Naive thymus-derived CD8-positive, alpha-beta T cell (primary cell): ENCODE data around the gene RAB28. TPM values are rescaled to one million over a fixed set of nuclear protein-coding genes. Genes with fewer than 3 reads are reported as not detected.
"Not testable (repeated sequence)": the region's sequence is repeated elsewhere in the genome, so short reads cannot be mapped to it uniquely, and the experiment has no call there.

Source experiments
- ATAC-seq, 2 donors: fragments of 150-1000 bp; cut with Tn5 transposase in 1 of 2; sonication (Bioruptor Pico), chemical (Tn5 transposase) in 1 of 2; 1 replicate in 1 of 2; 2 replicates in 1 of 2; pipeline ENCODE4 v1.10.0; 2021; ENCODE audit warnings: mild to moderate bottlenecking in 2 of 2, moderate library complexity in 2 of 2
- POLR2A ChIA-PET: fragments of 350-600 bp; sonication (Branson Sonifier 250); formaldehyde crosslinking; loops from one replicate; lab custom pipeline; 2021; ENCODE audit warnings: antibody characterized with exemption; lab: Charles Lee
- DNase-seq, 10 donors: peaks; one replicate each; pipeline versions ENCODE4 v3.0.0 to v3.0.0-alpha.2; 2020 to 2022
- H3K27ac Mint-ChIP-seq, 10 donors: one replicate each; pipeline ENCODE4 v1.8.0; 2020 to 2022; ENCODE audit warnings: mild to moderate bottlenecking in 10 of 10, mixed read lengths in 10 of 10, moderate library complexity in 4 of 10, inconsistent platforms in 1 of 10
- H3K27me3 Mint-ChIP-seq, 5 donors: one replicate each; pipeline ENCODE4 v1.8.0; 2021 to 2022; ENCODE audit warnings: mixed read lengths in 5 of 5
- H3K36me3 Mint-ChIP-seq, 3 donors: one replicate each; pipeline ENCODE4 v1.8.0; 2020 to 2022; ENCODE audit warnings: mixed read lengths in 3 of 3, mild to moderate bottlenecking in 2 of 3, inconsistent platforms in 1 of 3
- H3K4me1 Mint-ChIP-seq, 4 donors: one replicate each; pipeline ENCODE4 v1.8.0; 2021 to 2022; ENCODE audit warnings: mixed read lengths in 4 of 4
- H3K4me3 Mint-ChIP-seq, 10 donors: one replicate each; pipeline ENCODE4 v1.8.0; 2020 to 2022; ENCODE audit warnings: mild to moderate bottlenecking in 10 of 10, mixed read lengths in 10 of 10, moderate library complexity in 6 of 10, inconsistent platforms in 1 of 10
- H3K9me3 Mint-ChIP-seq, 9 donors: one replicate each; pipeline ENCODE4 v1.8.0; 2020 to 2022; ENCODE audit warnings: mixed read lengths in 9 of 9, mild to moderate bottlenecking in 3 of 9, inconsistent platforms in 1 of 9, moderate library complexity in 1 of 9
- polyA plus RNA-seq, 3 donors: library from polyadenylated mRNA; unstranded; fragments of 300-500 nt; fragmentation: Illumina TruSeq; gene quantifications; one replicate each; pipeline ENCODE4 v1.2.3, GENCODE V29; 2021
- total RNA-seq, 8 experiments: library from RNA in 2 of 8; stranded (reverse) in 2 of 8; gene quantifications; one replicate each; pipeline ENCODE4 v1.2.3 and lab custom pipeline; 2021 to 2026

The RAB28 gene
- total and polyA plus RNA-seq, 5 experiments from 2014 or later: 12.9 to 14.5 (median 13.8) TPM

DNA sequence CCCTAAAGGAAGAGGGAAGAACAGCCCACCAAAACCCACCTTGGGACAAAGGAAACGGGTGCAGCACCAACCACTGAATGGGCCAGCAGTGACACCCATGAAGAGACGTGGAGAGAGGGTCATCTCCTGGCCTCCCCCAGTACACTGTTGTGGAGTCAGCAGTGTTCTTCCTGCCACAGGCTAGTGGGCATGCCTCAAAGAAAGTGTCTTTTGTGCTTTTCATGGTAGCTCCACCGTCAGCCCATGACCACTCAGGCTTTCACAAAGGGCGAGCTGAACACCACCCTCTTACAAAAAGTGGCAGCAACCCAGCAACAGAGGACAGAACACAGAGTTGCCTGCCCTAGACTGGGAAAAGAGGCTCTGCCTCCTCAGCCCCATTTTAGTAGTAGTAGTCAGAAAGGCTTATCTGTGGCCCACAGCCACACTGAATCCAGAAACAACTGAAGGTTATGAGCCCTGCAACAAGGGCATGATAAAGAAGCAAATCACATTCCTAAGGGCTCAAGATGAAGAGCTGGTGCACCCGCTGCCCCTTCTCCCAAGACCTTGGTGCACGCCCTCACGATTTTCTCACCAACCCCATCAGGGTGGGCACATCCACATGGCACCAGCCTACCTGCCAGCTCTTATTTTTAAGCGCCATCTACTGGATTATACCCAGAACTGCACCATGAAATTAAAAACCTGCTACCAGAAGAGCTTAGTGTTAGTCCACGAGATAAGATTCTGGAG, 53.1 kb downstream of the RAB28 start:
- DNase-seq (no peak), ATAC-seq (no peak)
- Mint-ChIP-seq H3K36me3 (peaks cover 29 to 38% (median 37%) of the 10 kb centered on the region in 3 donors), H3K27me3 (no peaks in the 10 kb centered on the region), H3K27ac (peak overlapping the region in 1 of 10 donors; percentile 37), H3K4me3 (no peak overlapping the region), H3K9me3 (peaks cover 0 to 8% (median 7%) of the 10 kb centered on the region in 9 donors), H3K4me1 (peaks cover 26 to 53% (median 38%) of the 10 kb centered on the region in 4 donors)
- POLR2A ChIA-PET: no interaction called here

DNA sequence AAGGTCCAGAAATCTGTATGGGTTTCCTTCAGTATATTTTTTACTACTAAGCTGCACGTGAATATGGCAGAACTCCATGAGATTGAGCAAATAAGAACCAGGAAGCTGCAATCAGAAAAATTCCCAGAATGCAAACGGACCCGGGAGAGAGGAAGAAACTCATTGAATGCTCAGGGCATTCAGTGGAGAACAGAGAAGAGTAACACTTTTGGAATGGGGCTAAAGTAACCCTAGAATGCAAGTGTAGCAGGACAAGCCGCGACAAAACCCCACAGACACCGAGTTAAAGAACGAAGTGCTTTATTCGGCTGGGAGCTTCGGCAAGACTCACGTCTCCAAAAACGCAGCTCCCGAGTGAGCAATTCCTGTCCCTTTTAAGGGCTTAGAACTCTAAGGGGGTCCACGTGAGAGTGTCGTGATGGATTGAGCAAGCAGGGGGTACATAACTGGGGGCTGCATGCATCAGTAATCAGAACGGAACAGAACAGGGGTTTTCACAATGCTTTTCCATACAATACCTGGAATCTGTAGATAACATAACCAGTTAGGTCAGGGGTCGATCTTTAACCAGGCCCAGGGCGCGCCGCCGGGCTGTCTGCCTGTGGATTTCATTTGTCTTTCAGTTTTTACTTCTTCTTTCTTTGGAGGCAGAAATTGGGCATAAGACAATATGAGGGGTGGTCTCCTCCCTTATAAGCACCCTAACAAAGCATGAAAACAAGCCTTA, 56.4 kb downstream of the RAB28 start:
- no peak for ATAC-seq
- Mint-ChIP-seq H3K27me3 (no peaks in the 10 kb centered on the region), H3K27ac (peak overlapping the region in 1 of 10 donors; percentile 4), H3K36me3 (peaks cover 37 to 57% (median 46%) of the 10 kb centered on the region in 3 donors), H3K4me1 (peaks cover 11 to 36% (median 21%) of the 10 kb centered on the region in 4 donors), H3K4me3 (no peak overlapping the region), H3K9me3 (peaks cover 0 to 11% (median 6%) of the 10 kb centered on the region in 9 donors)
- POLR2A ChIA-PET: no interaction called here
- DNase-seq: no peak

DNA sequence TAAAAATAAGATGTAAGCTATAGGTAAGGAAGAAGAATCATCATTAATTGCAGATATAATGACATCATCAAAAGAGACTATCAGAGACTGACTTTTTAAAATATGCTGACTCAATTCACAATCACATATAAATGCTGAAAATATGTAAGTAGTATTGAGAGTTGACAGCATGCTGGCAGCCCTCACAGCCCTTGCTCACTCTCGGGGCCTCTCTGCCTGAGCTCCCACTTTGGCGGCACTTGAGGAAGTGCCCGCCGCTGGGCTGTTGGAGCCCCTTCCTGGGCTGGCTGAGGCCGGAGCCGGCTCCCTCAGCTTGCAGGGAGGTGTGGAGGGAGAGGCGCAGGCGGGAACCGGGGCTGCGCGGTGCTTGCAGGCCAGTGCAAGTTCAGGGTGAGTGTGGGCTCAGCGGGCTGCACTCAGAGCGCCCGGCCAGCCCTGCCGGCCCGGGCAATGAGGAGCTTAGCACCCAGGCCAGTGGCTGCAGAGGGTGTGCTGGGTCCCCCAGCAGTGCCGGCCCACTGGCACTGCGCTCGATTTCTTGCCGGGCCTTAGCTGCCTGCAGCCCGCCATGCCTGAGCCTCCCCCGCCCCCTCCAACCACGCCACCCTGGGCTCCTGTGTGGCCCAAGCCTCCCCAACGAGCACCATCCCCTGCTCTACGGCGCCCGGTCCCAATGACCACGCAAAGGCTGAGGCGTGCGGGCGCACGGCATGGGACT, 68.9 kb downstream of the RAB28 start:
- no peaks in the 10 kb centered on the region for H3K27me3 Mint-ChIP-seq
- H3K36me3 Mint-ChIP-seq: peaks cover 22 to 49% (median 38%) of the 10 kb centered on the region in 3 donors
- H3K4me1 Mint-ChIP-seq: peaks cover 17 to 45% (median 35%) of the 10 kb centered on the region in 4 donors
- POLR2A ChIA-PET: no interaction called here
- no peak overlapping the region for H3K4me3 Mint-ChIP-seq
- H3K27ac Mint-ChIP-seq: no peak overlapping the region
- no peak for DNase-seq
- peaks cover 0 to 26% (median 20%) of the 10 kb centered on the region in 9 donors for H3K9me3 Mint-ChIP-seq
- ATAC-seq: no peak

DNA sequence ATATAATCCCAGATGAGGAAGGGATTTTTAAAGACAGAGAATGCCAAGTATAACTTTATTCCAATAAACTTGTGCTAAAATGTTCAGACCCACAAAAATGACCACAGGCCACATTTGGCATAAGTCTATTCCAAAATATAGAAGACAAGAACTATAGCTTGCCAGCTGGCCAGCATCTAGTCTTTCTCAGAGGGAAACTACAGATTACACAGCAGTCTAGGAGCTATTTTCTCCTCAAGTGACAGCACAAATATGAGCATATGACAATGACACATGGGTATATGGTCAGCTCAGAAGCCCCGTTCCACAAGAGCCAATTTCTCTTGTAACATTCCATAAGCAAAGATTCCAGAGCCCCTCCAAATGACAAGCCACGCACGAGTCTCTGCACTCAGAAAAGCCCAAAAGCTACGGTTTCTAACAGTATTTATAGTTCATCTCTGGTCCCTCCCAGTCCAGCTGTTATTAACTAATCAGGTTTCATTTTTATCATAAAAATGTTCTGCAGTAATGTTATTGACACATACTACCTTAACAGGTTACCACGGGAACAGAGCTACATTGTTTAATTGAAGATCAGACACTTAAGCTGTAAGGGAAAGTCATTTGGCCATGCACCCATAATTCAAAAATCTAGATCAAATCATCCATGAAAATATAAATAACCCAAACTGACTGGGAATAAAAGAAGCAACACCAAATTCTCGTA, 70.3 kb downstream of the RAB28 start:
- no peak overlapping the region for H3K4me3 Mint-ChIP-seq
- no peak overlapping the region for H3K27ac Mint-ChIP-seq

DNA sequence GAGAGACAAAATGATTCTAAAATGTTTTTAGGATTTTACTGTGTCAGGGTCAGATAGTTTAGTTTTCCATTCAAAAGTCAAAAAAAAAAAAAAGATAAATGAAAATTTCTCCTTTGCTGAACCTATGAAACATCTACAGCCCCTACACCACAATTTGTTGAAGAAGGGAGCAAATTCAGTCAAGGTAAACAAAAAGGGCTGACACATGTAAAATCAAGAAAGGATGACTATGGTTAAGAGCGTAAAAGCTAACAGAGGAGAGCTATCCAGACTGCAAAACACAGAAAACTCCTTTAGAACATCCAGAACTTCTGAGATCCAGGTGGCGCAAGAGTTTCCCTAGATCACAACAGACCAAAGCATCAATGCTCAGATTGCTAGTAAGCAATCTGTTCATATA, 72.2 kb downstream of the RAB28 start:
- DNase-seq: no peak
- Mint-ChIP-seq H3K36me3 (peaks cover 6 to 37% (median 36%) of the 10 kb centered on the region in 3 donors), H3K4me3 (peak overlapping the region in 1 of 10 donors; percentile 2), H3K27ac (peak overlapping the region in 2 of 10 donors; percentile 6 to 28), H3K4me1 (peaks cover 11 to 28% (median 25%) of the 10 kb centered on the region in 4 donors), H3K9me3 (peaks cover 0 to 4% (median 0%) of the 10 kb centered on the region in 9 donors), H3K27me3 (no peaks in the 10 kb centered on the region)
- no peak for ATAC-seq
- POLR2A ChIA-PET: no interaction called here

More for the DNA sequence above, 70.3 kb downstream of the RAB28 start:
- DNase-seq: no peak
- Mint-ChIP-seq H3K27me3 (no peaks in the 10 kb centered on the region), H3K4me1 (peaks cover 19 to 42% (median 29%) of the 10 kb centered on the region in 4 donors), H3K36me3 (peaks cover 17 to 45% (median 37%) of the 10 kb centered on the region in 3 donors), H3K9me3 (peaks cover 0 to 14% (median 7%) of the 10 kb centered on the region in 9 donors)
- ATAC-seq: no peak
- POLR2A ChIA-PET: no interaction called here

- POLR2A ChIA-PET: no interaction called here
These were observed 74.8 kb downstream of the RAB28 start for GRCh38 chr4:13409324-13409723.

DNA sequence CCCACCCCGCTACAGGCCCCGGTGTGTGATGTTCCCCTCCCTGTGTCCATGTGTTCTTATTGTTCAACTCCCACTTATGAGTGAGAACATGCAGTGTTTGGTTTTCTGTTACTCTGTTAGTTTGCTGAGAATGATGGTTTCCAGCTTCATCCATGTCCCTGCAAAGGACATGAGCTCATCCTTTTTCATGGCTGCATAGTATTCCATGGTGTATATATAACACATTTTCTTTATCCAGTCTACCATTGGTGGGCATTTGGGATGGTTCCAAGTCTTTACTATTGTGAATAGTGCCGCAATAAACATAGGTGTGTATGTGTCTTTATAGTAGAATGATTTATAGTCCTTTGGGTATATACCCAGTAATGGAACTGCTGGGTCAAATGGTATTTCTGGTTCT, 78.0 kb downstream of the RAB28 start:
- POLR2A ChIA-PET, DNase-seq, H3K4me1 Mint-ChIP-seq, H3K27ac Mint-ChIP-seq, H3K27me3 Mint-ChIP-seq, H3K9me3 Mint-ChIP-seq, ATAC-seq, H3K4me3 Mint-ChIP-seq: not testable (repeated sequence)
- peaks cover 6 to 39% (median 24%) of the 10 kb centered on the region in 3 donors for H3K36me3 Mint-ChIP-seq

More at GRCh38 chr4:13409324-13409723, 74.8 kb downstream of the RAB28 start:
- peaks cover 6 to 39% (median 28%) of the 10 kb centered on the region in 3 donors for H3K36me3 Mint-ChIP-seq
- H3K27me3 Mint-ChIP-seq: no peaks in the 10 kb centered on the region
- peaks cover 0 to 6% (median 0%) of the 10 kb centered on the region in 9 donors for H3K9me3 Mint-ChIP-seq
- H3K4me1 Mint-ChIP-seq: peaks cover 6 to 27% (median 17%) of the 10 kb centered on the region in 4 donors
- H3K4me3 Mint-ChIP-seq: no peak overlapping the region
- H3K27ac Mint-ChIP-seq: no peak overlapping the region
- DNase-seq (no peak), ATAC-seq (no peak)

- no peak overlapping the region for H3K4me3 Mint-ChIP-seq
- peaks cover 0 to 31% (median 8%) of the 10 kb centered on the region in 3 donors for H3K36me3 Mint-ChIP-seq
- POLR2A ChIA-PET: no interaction called here
- H3K27ac Mint-ChIP-seq: no peak overlapping the region
- peaks cover 0 to 10% (median 0%) of the 10 kb centered on the region in 9 donors for H3K9me3 Mint-ChIP-seq
- H3K27me3 Mint-ChIP-seq: no peaks in the 10 kb centered on the region
- H3K4me1 Mint-ChIP-seq: peaks cover 0 to 2% (median 0%) of the 10 kb centered on the region in 4 donors
- DNase-seq (no peak), ATAC-seq (no peak)
These were observed 80.3 kb downstream of the RAB28 start for GRCh38 chr4:13403833-13404232.

- ATAC-seq (no peak), DNase-seq (no peak)
- Mint-ChIP-seq H3K36me3 (peaks cover 0 to 29% (median 8%) of the 10 kb centered on the region in 3 donors), H3K27ac (no peak overlapping the region), H3K4me3 (no peak overlapping the region), H3K4me1 (peaks cover 0 to 1% (median 0%) of the 10 kb centered on the region in 4 donors), H3K9me3 (peaks cover 0 to 10% (median 0%) of the 10 kb centered on the region in 9 donors), H3K27me3 (no peaks in the 10 kb centered on the region)
- POLR2A ChIA-PET: no interaction called here
These were observed 80.8 kb downstream of the RAB28 start for GRCh38 chr4:13403326-13403725.

DNA sequence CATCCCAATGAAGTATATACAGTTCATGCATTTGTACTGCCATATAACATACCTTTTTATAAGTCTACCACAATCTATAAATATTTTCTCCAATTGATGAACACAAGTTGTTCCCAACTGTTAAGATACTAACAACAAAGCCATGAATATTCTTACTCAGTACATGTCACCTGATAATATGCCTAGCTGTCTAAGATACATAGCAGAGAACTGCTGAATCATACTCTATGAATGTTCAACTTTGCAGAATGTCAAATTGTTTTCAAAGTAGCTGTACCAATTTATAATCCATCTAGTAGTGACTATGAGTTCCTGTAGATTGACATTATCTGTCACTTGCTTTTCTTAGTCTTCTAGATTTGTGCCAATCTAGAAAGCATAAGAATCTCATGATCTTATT, 84.9 kb downstream of the RAB28 start:
- H3K27ac Mint-ChIP-seq: no peak overlapping the region
- H3K36me3 Mint-ChIP-seq: peaks cover 0 to 13% (median 2%) of the 10 kb centered on the region in 3 donors
- no peak overlapping the region for H3K4me3 Mint-ChIP-seq
- POLR2A ChIA-PET: no interaction called here
- no peak for ATAC-seq
- DNase-seq: no peak
- no peaks in the 10 kb centered on the region for H3K27me3 Mint-ChIP-seq
- H3K4me1 Mint-ChIP-seq: peaks cover 1 to 5% (median 4%) of the 10 kb centered on the region in 4 donors
- H3K9me3 Mint-ChIP-seq: peaks cover 0 to 10% (median 0%) of the 10 kb centered on the region in 9 donors

GRCh38 chr4:13396161-13396560, 88.0 kb downstream of the RAB28 start:
- DNase-seq (no peak), ATAC-seq (no peak)
- Mint-ChIP-seq H3K27ac (peak overlapping the region in 1 of 10 donors; percentile 26), H3K4me1 (peaks cover 2 to 10% (median 7%) of the 10 kb centered on the region in 4 donors), H3K4me3 (no peak overlapping the region), H3K36me3 (peaks cover 4 to 24% (median 5%) of the 10 kb centered on the region in 3 donors), H3K9me3 (peaks cover 0 to 10% (median 3%) of the 10 kb centered on the region in 9 donors), H3K27me3 (no peaks in the 10 kb centered on the region)
- POLR2A ChIA-PET: no interaction called here

DNA sequence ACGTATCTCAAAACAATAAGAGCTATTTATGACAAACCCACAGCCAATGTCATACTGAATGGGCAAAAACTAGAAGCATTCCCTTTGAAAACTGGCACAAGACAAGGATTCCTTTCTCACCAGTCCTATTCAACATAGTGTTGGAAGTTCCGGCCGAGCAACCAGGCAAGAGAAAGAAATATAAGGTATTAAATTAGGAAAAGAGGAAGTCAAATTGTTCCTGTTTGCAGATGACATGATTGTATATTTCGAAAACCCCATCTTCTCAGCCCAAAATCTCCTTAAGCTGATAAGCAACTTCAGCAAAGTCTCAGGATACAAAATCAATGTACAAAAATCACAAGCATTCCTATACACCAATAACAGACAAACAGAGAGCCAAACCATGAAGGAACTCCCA, 94.2 kb downstream of the RAB28 start:
- POLR2A ChIA-PET, DNase-seq, H3K27me3 Mint-ChIP-seq, H3K4me3 Mint-ChIP-seq, ATAC-seq, H3K27ac Mint-ChIP-seq: not testable (repeated sequence)
- Mint-ChIP-seq H3K9me3 (peaks cover 0 to 30% (median 12%) of the 10 kb centered on the region in 9 donors), H3K36me3 (peaks cover 10 to 40% (median 18%) of the 10 kb centered on the region in 3 donors), H3K4me1 (peaks cover 21 to 30% (median 26%) of the 10 kb centered on the region in 4 donors)
